ENCODE data around the gene MCF2L2. TPM values are rescaled to one million over a fixed set of nuclear protein-coding genes. Genes with fewer than 3 reads are reported as not detected.
A peak's percentile ranks its signal among the peaks of the same experiment; 100 is the strongest.

Gene MCF2L2
- total and polyA plus RNA-seq, 2 donors (not counting 1 experiment from before 2014, with no cell fraction given), result 0.03 to 1.6 TPM

DNA sequence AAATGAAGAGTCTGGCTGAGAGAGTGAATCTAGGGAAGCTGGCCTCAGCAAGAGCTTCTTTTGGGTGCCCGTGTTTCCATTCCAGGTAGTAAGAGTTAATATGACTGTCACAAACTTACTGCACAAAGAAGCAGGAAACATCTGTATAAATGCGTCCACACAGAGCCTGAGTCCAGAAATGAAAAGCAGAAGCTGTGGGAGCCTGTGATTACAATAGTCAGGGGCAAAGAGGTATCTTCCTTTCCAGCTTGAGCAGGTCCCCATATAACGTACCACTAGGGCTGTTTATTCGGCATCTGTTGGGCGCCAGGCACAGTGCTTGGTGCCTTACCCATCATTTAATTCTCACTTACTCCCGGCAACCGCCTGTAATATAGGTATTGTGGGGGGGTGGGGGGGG, 215.9 kb downstream of the MCF2L2 start:
- Mint-ChIP-seq H3K27me3 (peaks cover 45% of the 10 kb centered on the region), H3K4me3 (peak overlapping the region; percentile 30), H3K4me1 (peaks cover 25% of the 10 kb centered on the region), H3K9me3 (ENCODE audit: insufficient read depth) (no peaks in the 10 kb centered on the region), H3K27ac (no peak overlapping the region)
- Histone ChIP-seq H3K36me3 (replicated peaks in 1 of 2; ENCODE audit: control extremely low read depth in 1 of 2, control insufficient read depth in 1 of 2, extremely low read depth in 1 of 2, insufficient read depth in 2 of 2, low read length in 1 of 2) (no peaks in the 10 kb centered on the region), H3K79me2 (ENCODE audit: control insufficient read depth, insufficient read depth, low read length) (no peaks in the 10 kb centered on the region), H3K4me3 (ENCODE audit: control extremely low read depth in 1 of 5, extremely low read depth in 1 of 5, insufficient read depth in 1 of 5, low read depth in 2 of 5, low read length in 4 of 5) (no peak overlapping the region), H4K20me1 (ENCODE audit: control insufficient read depth, insufficient read depth, low read length, poor library complexity, severe bottlenecking) (no peaks in the 10 kb centered on the region), H3K4me2 (replicated peaks; ENCODE audit: low read depth, low read length, poor library complexity, severe bottlenecking) (no peak overlapping the region), H3K9ac (ENCODE audit: low read length) (no peak overlapping the region), H3K9me3 (ENCODE audit: control extremely low read depth in 1 of 3, control insufficient read depth in 2 of 3, insufficient read depth in 1 of 3, low read length in 2 of 3) (no peaks in the 10 kb centered on the region), H3K4me1 (ENCODE audit: control insufficient read depth in 2 of 2, insufficient read depth in 2 of 2, low read length in 2 of 2) (peaks cover 15 to 21% of the 10 kb centered on the region in 2 donors), H3K27me3 (replicated peaks in 1 of 4; ENCODE audit: control extremely low read depth in 1 of 4, control insufficient read depth in 3 of 4, insufficient read depth in 4 of 4, low read length in 3 of 4) (peaks cover 0 to 22% (median 11%) of the 10 kb centered on the region in 4 experiments), H3K27ac (ENCODE audit: low read length in 2 of 2) (no peak overlapping the region), H2AFZ (ENCODE audit: insufficient read depth, low read depth, low read length, poor library complexity, severe bottlenecking) (no peak overlapping the region)
- WGBS (ENCODE audit: insufficient coverage), result 0% methylated on average over 1 of the region's 7 CpGs
- ATAC-seq (ENCODE audit: low read depth) (peak; percentile 57), DNase-seq (peak; percentile 62)
- CTCF ChIA-PET, result interaction anchor here (0.8 kb wide), 1 partner anchor 12 kb away, joined by 4 read pairs; no protein-coding TSS in a partner anchor
- TF ChIP-seq, protein P1, sequence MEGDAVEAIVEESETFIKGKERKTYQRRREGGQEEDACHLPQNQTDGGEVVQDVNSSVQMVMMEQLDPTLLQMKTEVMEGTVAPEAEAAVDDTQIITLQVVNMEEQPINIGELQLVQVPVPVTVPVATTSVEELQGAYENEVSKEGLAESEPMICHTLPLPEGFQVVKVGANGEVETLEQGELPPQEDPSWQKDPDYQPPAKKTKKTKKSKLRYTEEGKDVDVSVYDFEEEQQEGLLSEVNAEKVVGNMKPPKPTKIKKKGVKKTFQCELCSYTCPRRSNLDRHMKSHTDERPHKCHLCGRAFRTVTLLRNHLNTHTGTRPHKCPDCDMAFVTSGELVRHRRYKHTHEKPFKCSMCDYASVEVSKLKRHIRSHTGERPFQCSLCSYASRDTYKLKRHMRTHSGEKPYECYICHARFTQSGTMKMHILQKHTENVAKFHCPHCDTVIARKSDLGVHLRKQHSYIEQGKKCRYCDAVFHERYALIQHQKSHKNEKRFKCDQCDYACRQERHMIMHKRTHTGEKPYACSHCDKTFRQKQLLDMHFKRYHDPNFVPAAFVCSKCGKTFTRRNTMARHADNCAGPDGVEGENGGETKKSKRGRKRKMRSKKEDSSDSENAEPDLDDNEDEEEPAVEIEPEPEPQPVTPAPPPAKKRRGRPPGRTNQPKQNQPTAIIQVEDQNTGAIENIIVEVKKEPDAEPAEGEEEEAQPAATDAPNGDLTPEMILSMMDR (IDR thresholded peaks at IDR 0.05), result no peak
- no peak for TF ChIP-seq EZH2 (IDR thresholded peaks at IDR 0.05; ENCODE audit: borderline replicate concordance, insufficient read depth, low read depth, low read length, poor library complexity, severe bottlenecking)
- intact Hi-C loops (cut with micrococcal nuclease), result no loop called here
- POLR2A ChIA-PET, result interaction anchor here (0.7 kb wide), 1 partner anchor 26 kb away, joined by 5 read pairs; no protein-coding TSS in a partner anchor

DNA sequence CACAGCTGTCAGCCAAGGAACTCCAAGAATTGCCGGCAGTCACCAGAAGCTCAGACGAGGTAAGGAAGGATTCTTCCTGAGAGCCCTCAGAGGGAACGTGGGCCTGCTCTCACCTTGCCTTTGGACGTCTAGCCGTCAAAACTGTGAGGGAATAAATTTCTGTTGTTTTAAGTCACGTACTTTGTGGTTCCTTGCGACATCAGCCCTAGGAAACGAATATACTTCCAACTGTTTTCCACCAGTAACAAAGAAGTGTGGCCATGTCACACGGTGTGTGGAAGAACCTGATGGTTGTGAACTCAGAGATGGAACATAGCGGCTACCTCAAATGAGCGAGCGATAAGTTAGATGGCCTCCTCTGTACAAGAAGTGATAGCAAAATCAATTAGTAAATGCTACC, 216.3 kb downstream of the MCF2L2 start:
- no peaks in the 10 kb centered on the region for H3K36me3 ChIP-seq (replicated peaks in 1 of 2; ENCODE audit: control extremely low read depth in 1 of 2, control insufficient read depth in 1 of 2, extremely low read depth in 1 of 2, insufficient read depth in 2 of 2, low read length in 1 of 2)
- intact Hi-C loops (cut with micrococcal nuclease), result no loop called here
- H3K4me3 ChIP-seq (ENCODE audit: control extremely low read depth in 1 of 5, extremely low read depth in 1 of 5, insufficient read depth in 1 of 5, low read depth in 2 of 5, low read length in 4 of 5), result no peak overlapping the region
- ChIA-PET POLR2A (no interaction called here), CTCF (no interaction called here)
- H3K79me2 ChIP-seq (ENCODE audit: control insufficient read depth, insufficient read depth, low read length), result no peaks in the 10 kb centered on the region
- WGBS (ENCODE audit: insufficient coverage), result 68% methylated on average over 2 of the region's 12 CpGs
- H3K9me3 ChIP-seq (ENCODE audit: control extremely low read depth in 1 of 3, control insufficient read depth in 2 of 3, insufficient read depth in 1 of 3, low read length in 2 of 3), result no peaks in the 10 kb centered on the region
- peaks cover 25% of the 10 kb centered on the region for H3K4me1 Mint-ChIP-seq
- H3K9ac ChIP-seq (ENCODE audit: low read length), result no peak overlapping the region
- no peak overlapping the region for H3K27ac Mint-ChIP-seq
- H3K27ac ChIP-seq (ENCODE audit: low read length in 2 of 2), result no peak overlapping the region
- H3K4me3 Mint-ChIP-seq, result no peak overlapping the region
- no peak overlapping the region for H3K4me2 ChIP-seq (replicated peaks; ENCODE audit: low read depth, low read length, poor library complexity, severe bottlenecking)
- H3K27me3 ChIP-seq (replicated peaks in 1 of 4; ENCODE audit: control extremely low read depth in 1 of 4, control insufficient read depth in 3 of 4, insufficient read depth in 4 of 4, low read length in 3 of 4), result peaks cover 0 to 21% (median 13%) of the 10 kb centered on the region in 4 experiments
- no peaks in the 10 kb centered on the region for H3K9me3 Mint-ChIP-seq (ENCODE audit: insufficient read depth)
- H3K27me3 Mint-ChIP-seq, result peaks cover 44% of the 10 kb centered on the region
- DNase-seq (no peak), ATAC-seq (ENCODE audit: low read depth) (no peak)
- no peak for TF ChIP-seq EZH2 (IDR thresholded peaks at IDR 0.05; ENCODE audit: borderline replicate concordance, insufficient read depth, low read depth, low read length, poor library complexity, severe bottlenecking)
- no peak overlapping the region for H2AFZ ChIP-seq (ENCODE audit: insufficient read depth, low read depth, low read length, poor library complexity, severe bottlenecking)
- H3K4me1 ChIP-seq (ENCODE audit: control insufficient read depth in 2 of 2, insufficient read depth in 2 of 2, low read length in 2 of 2), result peaks cover 15 to 21% of the 10 kb centered on the region in 2 donors
- no peaks in the 10 kb centered on the region for H4K20me1 ChIP-seq (ENCODE audit: control insufficient read depth, insufficient read depth, low read length, poor library complexity, severe bottlenecking)

Data from B cell (primary cell).